Common myeloid progenitor, CD34-positive (primary cell): ENCODE data around the gene SMIM45.
A peak's percentile ranks its signal among the peaks of the same experiment; 100 is the strongest.

ENCODE experiments used
- CTCF ChIA-PET: fragments of 350-600 bp; sonication (Branson Sonifier 250); formaldehyde crosslinking; loops from one replicate; lab custom pipeline; 2021; ENCODE audit warnings: antibody characterized with exemption; lab: Charles Lee
- POLR2A ChIA-PET: fragments of 350-600 bp; sonication (Branson Sonifier 250); formaldehyde crosslinking; loops from one replicate; lab custom pipeline; 2021; ENCODE audit warnings: antibody characterized with exemption; lab: Charles Lee
- DNase-seq, 3 donors: peaks; one replicate each; pipeline versions ENCODE4 v3.0.0 to v3.0.0-alpha.2; 2013
- H3K27ac ChIP-seq, 2 experiments: 1 replicate in 1 of 2; 2 replicates in 1 of 2; pipeline ENCODE4 v1.7.0; 2013; ENCODE audit warnings: inconsistent platforms in 2 of 2, low read length in 2 of 2, mild to moderate bottlenecking in 2 of 2, low read depth in 1 of 2, moderate library complexity in 1 of 2; ENCODE audit not compliant: severe bottlenecking in 2 of 2, insufficient read depth in 1 of 2, poor library complexity in 1 of 2
- H3K27me3 ChIP-seq, 5 experiments: replicated peaks in 2 of 5; 1 replicate in 3 of 5; 2 replicates in 2 of 5; pipeline versions ENCODE4 v1.6.1 to v1.7.0; 2013; ENCODE audit warnings: low read length in 4 of 5, mild to moderate bottlenecking in 2 of 5, moderate library complexity in 2 of 5, inconsistent platforms in 1 of 5; ENCODE audit not compliant: insufficient read depth in 5 of 5, control insufficient read depth in 4 of 5
- H3K36me3 ChIP-seq, 4 experiments: 1 replicate in 2 of 4; 2 replicates in 2 of 4; pipeline versions ENCODE4 v1.6.1 to v1.7.0; 2013; ENCODE audit warnings: low read length in 3 of 4, control low read depth in 1 of 4, mild to moderate bottlenecking in 1 of 4; ENCODE audit not compliant: control insufficient read depth in 4 of 4, insufficient read depth in 4 of 4
- H3K4me1 ChIP-seq, 4 experiments: 1 replicate in 3 of 4; 2 replicates in 1 of 4; pipeline versions ENCODE4 v1.6.1 to v1.7.1; 2013; ENCODE audit warnings: low read length in 3 of 4, mild to moderate bottlenecking in 3 of 4, control low read depth in 1 of 4, inconsistent platforms in 1 of 4, moderate library complexity in 1 of 4; ENCODE audit not compliant: control insufficient read depth in 4 of 4, insufficient read depth in 4 of 4; ENCODE audit errors: control extremely low read depth in 1 of 4
- H3K4me3 ChIP-seq, 7 experiments: 1 replicate in 4 of 7; 2 replicates in 3 of 7; pipeline versions ENCODE4 v1.5.1 to v1.7.0; 2013; ENCODE audit warnings: mild to moderate bottlenecking in 7 of 7, low read length in 6 of 7, moderate library complexity in 6 of 7, inconsistent platforms in 2 of 7, low read depth in 2 of 7, control low read depth in 1 of 7; ENCODE audit not compliant: insufficient read depth in 4 of 7, control insufficient read depth in 1 of 7; ENCODE audit errors: extremely low read depth in 1 of 7
- H3K9me3 ChIP-seq, 5 experiments: 1 replicate in 4 of 5; 2 replicates in 1 of 5; pipeline versions ENCODE4 v1.6.1 to v1.7.1; 2013; ENCODE audit warnings: low read length in 4 of 5, mild to moderate bottlenecking in 2 of 5, inconsistent platforms in 1 of 5, low read depth in 1 of 5, moderate library complexity in 1 of 5; ENCODE audit not compliant: control insufficient read depth in 4 of 5, insufficient read depth in 2 of 5; ENCODE audit errors: control extremely low read depth in 1 of 5
- WGBS: methylation state at CpG from one replicate; pipeline ENCODE4 v1.1.5; 2013; ENCODE audit not compliant: insufficient coverage; 5-methylcytosine and 5-hydroxymethylcytosine counted together

Gene SMIM45

DNA sequence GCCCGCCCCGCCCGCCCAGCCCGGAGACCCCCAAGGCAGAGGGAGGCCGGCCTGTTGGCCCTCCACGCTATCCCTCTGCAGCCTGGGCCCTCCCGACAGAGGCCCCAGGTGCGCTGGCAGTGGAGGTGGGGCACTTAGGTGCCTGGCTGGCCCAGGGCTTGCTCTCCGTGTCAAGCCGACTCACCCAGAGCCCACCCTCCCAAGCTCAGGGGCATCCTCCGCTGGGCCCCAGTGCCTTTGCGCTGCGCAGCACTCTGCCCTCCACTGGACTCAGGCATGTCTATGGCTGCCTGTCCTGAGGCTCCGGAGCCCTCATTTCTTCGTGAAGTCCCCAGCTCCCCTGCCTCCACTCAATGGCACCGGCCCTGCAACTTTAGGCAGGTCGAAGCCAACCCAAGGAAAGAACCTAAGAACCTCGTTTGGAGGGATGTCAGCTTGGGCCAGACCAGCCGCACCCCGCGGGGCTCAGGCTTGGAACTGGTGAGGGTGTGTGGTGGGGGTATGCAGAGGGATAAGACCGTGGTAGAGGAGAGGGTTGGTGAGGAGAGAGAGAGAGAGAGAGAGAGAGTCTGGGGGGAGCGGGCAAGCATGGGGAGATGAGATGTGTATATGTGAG, 6.1 kb downstream of the SMIM45 start:
- ChIA-PET CTCF (interaction anchor here (0.7 to 1.3 kb wide), 3 partner anchors 10 to 260 kb away, joined by 3 to 4 read pairs (median 3); no protein-coding TSS in a partner anchor), POLR2A (interaction anchor here (0.6 to 0.7 kb wide), 2 partner anchors 18 to 74 kb away, joined by 3 read pairs; no protein-coding TSS in a partner anchor)
- Histone ChIP-seq H3K27me3 (peaks cover 0 to 3% (median 0%) of the 10 kb centered on the region in 5 experiments), H3K9me3 (no peaks in the 10 kb centered on the region), H3K36me3 (no peaks in the 10 kb centered on the region), H3K4me1 (peaks cover 0 to 7% (median 1%) of the 10 kb centered on the region in 4 experiments), H3K4me3 (peak overlapping the region in 2 of 7 experiments; percentile 48 to 71), H3K27ac (no peak overlapping the region)
- no peak for DNase-seq
- WGBS: 56% methylated on average over 19 of the region's 23 CpGs

DNA sequence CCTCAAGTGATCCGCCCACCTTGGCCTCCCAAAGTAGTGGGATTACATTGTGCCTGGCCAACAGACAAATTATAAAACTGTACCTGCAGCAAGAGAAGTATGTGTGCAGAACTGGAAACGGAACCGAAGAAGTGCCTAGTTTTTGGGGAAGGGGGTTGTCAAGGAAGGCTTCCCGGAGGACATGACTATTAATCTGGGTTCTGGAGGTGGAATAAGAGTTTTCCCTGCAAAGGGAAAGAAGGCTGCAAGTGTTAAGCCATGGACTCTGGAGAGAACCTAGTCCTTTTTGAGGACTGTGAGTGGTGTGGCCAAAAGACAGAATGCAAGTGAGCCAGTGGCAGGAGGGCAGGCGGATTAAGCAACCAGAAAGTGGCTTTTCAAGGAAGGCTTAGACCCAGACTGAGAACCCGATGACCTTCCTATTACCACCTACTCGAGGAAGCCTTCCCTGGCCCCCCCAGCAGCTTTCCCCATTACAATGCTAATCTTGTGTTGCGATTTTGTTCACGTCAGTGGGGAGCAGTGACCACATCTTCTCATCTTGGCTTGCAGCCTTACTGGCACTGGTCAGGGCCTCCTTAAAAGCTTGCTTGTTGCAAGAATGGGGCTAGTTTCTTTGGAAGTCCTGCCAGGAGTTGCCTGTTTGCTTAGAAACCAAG, 11.6 kb downstream of the SMIM45 start:
- Histone ChIP-seq H3K4me3 (no peak overlapping the region), H3K4me1 (no peaks in the 10 kb centered on the region), H3K27ac (no peak overlapping the region), H3K27me3 (peaks cover 0 to under 1% (median 0%) of the 10 kb centered on the region in 5 experiments), H3K36me3 (no peaks in the 10 kb centered on the region), H3K9me3 (no peaks in the 10 kb centered on the region)
- POLR2A ChIA-PET: no interaction called here
- no peak for DNase-seq
- WGBS: 89% methylated on average over 7 of the region's 9 CpGs
- CTCF ChIA-PET: interaction anchor here (1.1 to 1.6 kb wide), 2 partner anchors 12 to 22 kb away, joined by 3 to 4 read pairs; no protein-coding TSS in a partner anchor

DNA sequence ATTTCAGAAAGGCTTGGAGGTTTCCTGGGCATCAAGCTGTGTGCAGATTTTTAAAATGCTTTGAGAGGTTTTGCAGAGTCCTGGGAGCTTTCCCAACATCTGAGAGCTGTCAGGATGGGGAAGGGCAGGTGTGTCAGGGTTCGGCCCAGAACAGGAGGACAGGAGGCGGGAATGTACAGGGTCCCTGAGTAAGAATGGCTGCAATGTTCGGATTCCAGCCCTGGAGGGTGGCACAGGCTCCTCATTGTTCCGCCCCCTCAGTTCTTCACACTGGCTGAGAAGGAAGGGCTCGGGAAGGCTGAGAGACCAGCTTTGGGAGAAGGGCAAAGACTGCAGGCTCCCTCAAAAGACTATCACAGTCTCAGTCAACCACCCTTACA, 12.2 kb downstream of the SMIM45 start:
- WGBS: 100% methylated on average over 2 of the region's 5 CpGs
- CTCF ChIA-PET: interaction anchor here (1.1 to 1.4 kb wide), 2 partner anchors 11 to 148 kb away, joined by 4 to 6 read pairs; no protein-coding TSS in a partner anchor
- POLR2A ChIA-PET: interaction anchor here (0.9 kb wide), 1 partner anchor 481 kb away, joined by 3 read pairs; no protein-coding TSS in a partner anchor
- Histone ChIP-seq H3K9me3 (no peaks in the 10 kb centered on the region), H3K27ac (no peak overlapping the region), H3K27me3 (no peaks in the 10 kb centered on the region), H3K4me3 (no peak overlapping the region), H3K36me3 (no peaks in the 10 kb centered on the region), H3K4me1 (no peaks in the 10 kb centered on the region)
- no peak for DNase-seq

DNA sequence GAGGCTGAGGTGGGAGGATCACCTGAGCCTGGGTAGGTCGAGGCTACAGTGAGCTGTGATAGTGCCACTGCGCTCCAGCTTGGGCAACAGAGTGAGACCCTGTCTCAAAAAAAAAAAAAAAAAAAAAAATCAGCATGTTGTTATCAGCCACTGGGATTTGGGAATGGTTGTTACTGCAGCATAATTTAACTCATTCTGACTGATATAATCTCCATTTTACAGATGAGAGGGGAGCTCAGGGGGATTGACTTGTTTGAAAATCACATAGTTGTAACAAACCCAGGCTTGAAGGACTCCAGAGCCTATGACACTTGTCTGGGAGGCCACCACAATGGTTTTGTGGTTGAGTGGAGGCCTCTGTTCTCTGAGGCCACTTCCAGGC, 14.3 kb downstream of the SMIM45 start:
- Histone ChIP-seq H3K4me1 (no peaks in the 10 kb centered on the region), H3K27me3 (peaks cover 0 to 2% (median 0%) of the 10 kb centered on the region in 5 experiments), H3K4me3 (no peak overlapping the region), H3K36me3 (no peaks in the 10 kb centered on the region), H3K9me3 (no peaks in the 10 kb centered on the region), H3K27ac (no peak overlapping the region)
- no CpG with 5 or more reads among the region's 2 CpGs for WGBS
- no peak for DNase-seq
- ChIA-PET CTCF (interaction anchor here (0.6 to 3.1 kb wide), 11 partner anchors 11 to 478 kb away, joined by 3 to 13 read pairs (median 4); no protein-coding TSS in a partner anchor), POLR2A (no interaction called here)

- ChIA-PET POLR2A (no interaction called here), CTCF (interaction anchor here (0.7 to 3.1 kb wide), 11 partner anchors 11 to 477 kb away, joined by 3 to 13 read pairs (median 4); partner anchors contain the start of gene PHETA2)
- no peaks in the 10 kb centered on the region for H3K4me1 ChIP-seq
- H3K4me3 ChIP-seq: no peak overlapping the region
- no peaks in the 10 kb centered on the region for H3K36me3 ChIP-seq
- no peak overlapping the region for H3K27ac ChIP-seq
- DNase-seq: peak; percentile 76 to 82 (median 80)
- 26% methylated on average over 4 of the region's 8 CpGs for WGBS
- H3K27me3 ChIP-seq: peaks cover 0 to 2% (median 0%) of the 10 kb centered on the region in 5 experiments
- no peaks in the 10 kb centered on the region for H3K9me3 ChIP-seq
Measured at GRCh38 chr22:41966607-41967240, 14.8 kb downstream of the SMIM45 start.

DNA sequence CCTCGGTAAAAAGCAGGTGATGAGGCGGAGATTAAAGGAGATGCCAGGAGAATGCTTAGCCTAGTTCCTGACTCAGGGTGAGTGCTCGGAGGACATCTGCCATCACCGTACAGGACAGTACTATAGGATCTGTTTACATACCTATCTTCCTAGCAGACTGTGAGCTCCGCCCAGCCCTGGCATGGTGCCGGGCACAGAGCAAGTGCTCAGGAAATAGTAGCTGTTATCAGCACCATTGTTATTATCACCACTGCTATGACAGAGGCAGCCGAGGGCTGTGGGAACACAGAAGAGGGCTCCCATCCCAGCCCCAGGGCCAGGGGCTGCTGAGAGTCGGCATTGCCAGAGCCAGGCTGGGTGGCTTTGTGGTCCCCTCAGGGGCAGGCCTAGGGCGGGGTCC, 16.7 kb downstream of the SMIM45 start:
- DNase-seq: peak in 2 of 3 donors; percentile 24 to 28
- Histone ChIP-seq H3K27me3 (peaks cover 0 to 8% (median 2%) of the 10 kb centered on the region in 5 experiments), H3K4me3 (no peak overlapping the region), H3K27ac (no peak overlapping the region), H3K9me3 (no peaks in the 10 kb centered on the region), H3K4me1 (no peaks in the 10 kb centered on the region), H3K36me3 (no peaks in the 10 kb centered on the region)
- WGBS: 68% methylated on average over 7 of the region's 9 CpGs
- CTCF ChIA-PET: interaction anchor here (0.7 to 3.1 kb wide), 6 partner anchors 11 to 144 kb away, joined by 3 to 13 read pairs (median 4); partner anchors contain the start of gene PHETA2
- POLR2A ChIA-PET: no interaction called here
